ENCODE results near the gene LHFPL2.

LHFPL2 gene

GRCh38 chr5:78467140-78467539 is 181.4 kb downstream of the LHFPL2 start:
- TF ChIP-seq REST (IDR thresholded peaks at IDR 0.05; ENCODE audit: insufficient read depth in 1 of 2, low read depth in 2 of 2, low read length in 2 of 2) (no peak), POLR2AphosphoS5 (IDR thresholded peaks at IDR 0.05; ENCODE audit: low read depth, low read length) (no peak), SIN3A (IDR thresholded peaks at IDR 0.05; ENCODE audit: borderline replicate concordance, insufficient read depth, low read length) (no peak), FOXP2 (optimal IDR thresholded peaks at IDR 0.05; ENCODE audit: borderline replicate concordance, extremely low read depth, extremely low read length, insufficient read depth) (no peak), TAF1 (IDR thresholded peaks at IDR 0.05; ENCODE audit: borderline replicate concordance, insufficient read depth, low read length) (no peak)

GRCh38 chr5:78458843-78459242 is 189.7 kb downstream of the LHFPL2 start:
- no peak for TF ChIP-seq FOXP2 (optimal IDR thresholded peaks at IDR 0.05; ENCODE audit: borderline replicate concordance, extremely low read depth, extremely low read length, insufficient read depth)
- no peak for TF ChIP-seq TAF1 (IDR thresholded peaks at IDR 0.05; ENCODE audit: borderline replicate concordance, insufficient read depth, low read length)
- TF ChIP-seq POLR2AphosphoS5 (IDR thresholded peaks at IDR 0.05; ENCODE audit: low read depth, low read length): no peak
- TF ChIP-seq REST (IDR thresholded peaks at IDR 0.05; ENCODE audit: insufficient read depth in 1 of 2, low read depth in 2 of 2, low read length in 2 of 2): no peak
- no peak for TF ChIP-seq SIN3A (IDR thresholded peaks at IDR 0.05; ENCODE audit: borderline replicate concordance, insufficient read depth, low read length)

- TF ChIP-seq REST (IDR thresholded peaks at IDR 0.05; ENCODE audit: insufficient read depth in 1 of 2, low read depth in 2 of 2, low read length in 2 of 2) (no peak), FOXP2 (optimal IDR thresholded peaks at IDR 0.05; ENCODE audit: borderline replicate concordance, extremely low read depth, extremely low read length, insufficient read depth) (no peak), TAF1 (IDR thresholded peaks at IDR 0.05; ENCODE audit: borderline replicate concordance, insufficient read depth, low read length) (no peak), SIN3A (IDR thresholded peaks at IDR 0.05; ENCODE audit: borderline replicate concordance, insufficient read depth, low read length) (no peak)
Measured at GRCh38 chr5:78449103-78449502, 199.5 kb downstream of the LHFPL2 start.

GRCh38 chr5:78447775-78448424 is 200.7 kb downstream of the LHFPL2 start:
- TF ChIP-seq FOXP2 (optimal IDR thresholded peaks at IDR 0.05; ENCODE audit: borderline replicate concordance, extremely low read depth, extremely low read length, insufficient read depth) (no peak), REST (IDR thresholded peaks at IDR 0.05; ENCODE audit: insufficient read depth in 1 of 2, low read depth in 2 of 2, low read length in 2 of 2) (no peak), SIN3A (IDR thresholded peaks at IDR 0.05; ENCODE audit: borderline replicate concordance, insufficient read depth, low read length) (no peak), TAF1 (IDR thresholded peaks at IDR 0.05; ENCODE audit: borderline replicate concordance, insufficient read depth, low read length) (no peak), POLR2AphosphoS5 (IDR thresholded peaks at IDR 0.05; ENCODE audit: low read depth, low read length) (no peak)

All from PFSK-1 (cell line).